ENCODE measurements around the gene AKT1. TPM values are rescaled to one million over a fixed set of nuclear protein-coding genes. Genes with fewer than 3 reads are reported as not detected.
A peak's percentile ranks its signal among the peaks of the same experiment; 100 is the strongest.
"Not testable (repeated sequence)": the region's sequence is repeated elsewhere in the genome, so short reads cannot be mapped to it uniquely, and the experiment has no call there.

Gene AKT1
- total RNA-seq, 1 donor from 2014 or later, result 143 TPM

- intact Hi-C loops (cut with micrococcal nuclease), result no loop called here
- no peak for DNase-seq
- Mint-ChIP-seq H3K27me3 (peaks cover 27% of the 10 kb centered on the region), H3K36me3 (ENCODE audit: low read depth) (peaks cover 7% of the 10 kb centered on the region), H3K4me1 (peaks cover 11% of the 10 kb centered on the region), H3K9me3 (peaks cover 15% of the 10 kb centered on the region), H3K27ac (peak overlapping the region; percentile 42), H3K4me3 (peak overlapping the region; percentile 90)
Measured at GRCh38 chr14:104824353-104824997, 28.9 kb upstream of the AKT1 start.

DNA sequence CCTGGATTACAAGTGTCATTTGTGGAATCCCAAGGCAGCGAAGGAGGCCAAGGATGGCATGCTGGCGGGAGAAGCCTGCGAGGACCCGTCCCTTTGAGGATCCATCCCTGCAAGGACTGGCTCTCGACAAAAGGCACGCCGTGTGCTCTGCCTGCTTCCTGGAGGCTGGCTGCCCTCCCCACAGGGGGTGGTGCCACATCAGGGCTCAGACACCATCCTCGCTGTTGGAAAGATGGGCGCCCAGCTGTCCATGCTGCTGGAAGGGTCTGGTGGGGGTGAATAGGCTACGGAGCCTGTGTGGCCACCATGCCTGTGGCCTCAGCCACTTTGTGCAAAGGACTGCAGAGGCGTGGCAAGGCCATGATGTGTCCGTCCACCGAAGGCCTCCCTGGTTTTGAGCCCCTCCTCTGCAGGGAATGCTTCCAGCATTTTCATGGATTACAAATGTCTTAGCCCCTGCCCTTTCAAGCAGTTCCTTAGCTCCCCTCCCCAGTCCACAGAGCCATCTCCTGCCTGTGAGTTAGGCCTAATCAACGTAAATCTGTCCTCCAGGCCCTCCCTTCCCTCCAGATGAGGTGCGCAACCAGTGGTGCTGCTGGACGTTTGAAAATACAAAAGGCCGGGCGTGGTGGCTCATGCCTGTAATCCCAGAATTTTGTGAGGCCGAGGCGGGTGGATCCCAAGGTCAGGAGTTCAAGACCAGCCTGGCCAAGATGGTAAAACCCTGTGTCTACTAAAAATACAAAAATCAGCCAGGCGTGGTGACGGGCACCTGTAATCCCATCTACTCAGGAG is 27.5 kb upstream of the AKT1 start:
- Mint-ChIP-seq H3K9me3 (peaks cover 15% of the 10 kb centered on the region), H3K36me3 (ENCODE audit: low read depth) (peaks cover 11% of the 10 kb centered on the region), H3K27me3 (peaks cover 27% of the 10 kb centered on the region), H3K4me3 (no peak overlapping the region), H3K4me1 (peaks cover 11% of the 10 kb centered on the region), H3K27ac (no peak overlapping the region)
- intact Hi-C loops (cut with micrococcal nuclease), result no loop called here
- peak; percentile 52 for DNase-seq

GRCh38 chr14:104821971-104822608 is 26.5 kb upstream of the AKT1 start:
- intact Hi-C loops (cut with micrococcal nuclease), result no loop called here
- peaks cover 10% of the 10 kb centered on the region for H3K4me1 Mint-ChIP-seq
- no peak overlapping the region for H3K4me3 Mint-ChIP-seq
- DNase-seq, result no peak
- H3K27me3 Mint-ChIP-seq, result peaks cover 21% of the 10 kb centered on the region
- peaks cover 11% of the 10 kb centered on the region for H3K36me3 Mint-ChIP-seq (ENCODE audit: low read depth)
- no peak overlapping the region for H3K27ac Mint-ChIP-seq
- H3K9me3 Mint-ChIP-seq, result peaks cover 15% of the 10 kb centered on the region

GRCh38 chr14:104821229-104821945 is 25.8 kb upstream of the AKT1 start:
- H3K27me3 Mint-ChIP-seq, result peaks cover 18% of the 10 kb centered on the region
- peaks cover 11% of the 10 kb centered on the region for H3K36me3 Mint-ChIP-seq (ENCODE audit: low read depth)
- H3K4me3 Mint-ChIP-seq, result no peak overlapping the region
- peak; percentile 54 for DNase-seq
- H3K9me3 Mint-ChIP-seq, result peaks cover 15% of the 10 kb centered on the region
- H3K27ac Mint-ChIP-seq, result no peak overlapping the region
- intact Hi-C loops (cut with micrococcal nuclease), result no loop called here
- H3K4me1 Mint-ChIP-seq, result peaks cover 11% of the 10 kb centered on the region

DNA sequence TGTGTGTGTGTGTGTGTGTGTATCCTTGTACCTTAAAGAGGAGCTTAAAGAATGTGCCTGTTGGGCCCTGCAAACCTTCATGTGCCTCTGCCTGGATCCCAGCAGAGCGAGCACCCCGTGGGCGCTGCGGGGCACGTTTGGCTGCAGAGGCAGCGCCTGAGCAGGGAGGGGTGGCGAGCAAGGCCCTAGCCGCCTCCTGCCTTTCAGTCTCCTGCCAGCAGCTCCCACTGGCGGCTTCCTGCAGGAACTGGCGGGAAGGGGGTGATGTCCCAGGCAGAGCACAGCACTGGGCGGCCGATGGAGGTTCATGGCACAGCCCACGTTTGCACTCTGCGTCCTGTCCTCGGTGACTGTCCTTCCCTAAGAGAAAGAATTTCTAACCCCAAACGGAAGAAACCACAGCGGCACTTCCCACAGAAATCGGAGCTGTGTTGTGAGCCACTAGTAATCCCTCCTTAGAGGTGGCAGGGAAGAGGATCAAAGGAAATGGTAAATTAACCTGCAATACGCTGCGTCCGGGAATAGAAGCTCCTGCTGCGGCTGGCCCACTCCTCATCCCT is 25.2 kb upstream of the AKT1 start:
- no peak overlapping the region for H3K4me3 Mint-ChIP-seq
- intact Hi-C loops (cut with micrococcal nuclease), result no loop called here
- H3K9me3 Mint-ChIP-seq, result peaks cover 15% of the 10 kb centered on the region
- peaks cover 8% of the 10 kb centered on the region for H3K4me1 Mint-ChIP-seq
- peaks cover 17% of the 10 kb centered on the region for H3K27me3 Mint-ChIP-seq
- DNase-seq, result peak; percentile 48
- H3K27ac Mint-ChIP-seq, result no peak overlapping the region
- peaks cover 12% of the 10 kb centered on the region for H3K36me3 Mint-ChIP-seq (ENCODE audit: low read depth)

GRCh38 chr14:104819361-104819781 is 23.8 kb upstream of the AKT1 start:
- peak; percentile 55 for DNase-seq
- peaks cover 10% of the 10 kb centered on the region for H3K36me3 Mint-ChIP-seq (ENCODE audit: low read depth)
- H3K9me3 Mint-ChIP-seq, result peaks cover 8% of the 10 kb centered on the region
- H3K4me1 Mint-ChIP-seq, result peaks cover 6% of the 10 kb centered on the region
- no peak overlapping the region for H3K4me3 Mint-ChIP-seq
- no peak overlapping the region for H3K27ac Mint-ChIP-seq
- peaks cover 5% of the 10 kb centered on the region for H3K27me3 Mint-ChIP-seq
- intact Hi-C loops (cut with micrococcal nuclease), result no loop called here

DNA sequence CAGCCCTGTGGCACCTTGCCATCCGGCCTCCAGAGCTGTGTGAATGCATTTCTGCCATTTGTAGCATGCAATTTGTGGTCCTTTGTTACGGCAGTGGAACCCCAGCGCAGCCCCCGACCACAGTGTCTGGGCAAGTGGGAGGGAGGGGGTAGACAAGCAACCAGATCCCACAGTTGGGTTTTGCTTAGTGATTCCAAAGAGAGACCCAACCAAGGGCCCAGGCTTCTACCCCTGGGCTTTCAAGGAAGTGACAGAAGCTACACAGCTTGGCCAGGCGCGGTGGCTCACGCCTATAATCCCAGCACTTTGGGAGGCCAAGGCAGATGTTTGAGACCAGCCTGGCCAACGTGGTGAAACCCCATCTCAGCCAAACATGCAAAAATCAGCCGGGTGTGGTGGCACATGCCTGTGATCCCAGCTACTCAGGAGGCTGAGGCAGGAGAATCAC is 23.2 kb upstream of the AKT1 start:
- intact Hi-C loops (cut with micrococcal nuclease), result no loop called here
- peak; percentile 56 for DNase-seq
- peaks cover 2% of the 10 kb centered on the region for H3K9me3 Mint-ChIP-seq
- H3K36me3 Mint-ChIP-seq (ENCODE audit: low read depth), result peaks cover 8% of the 10 kb centered on the region
- H3K4me1 Mint-ChIP-seq, result peaks cover 12% of the 10 kb centered on the region
- H3K4me3 Mint-ChIP-seq, result no peak overlapping the region
- no peak overlapping the region for H3K27ac Mint-ChIP-seq
- H3K27me3 Mint-ChIP-seq, result no peaks in the 10 kb centered on the region

GRCh38 chr14:104817930-104818713 is 22.6 kb upstream of the AKT1 start:
- Mint-ChIP-seq H3K36me3 (ENCODE audit: low read depth) (peaks cover 8% of the 10 kb centered on the region), H3K27ac (no peak overlapping the region), H3K9me3 (no peaks in the 10 kb centered on the region), H3K4me1 (peaks cover 12% of the 10 kb centered on the region), H3K27me3 (no peaks in the 10 kb centered on the region), H3K4me3 (no peak overlapping the region)
- peak; percentile 56 for DNase-seq
- intact Hi-C loops (cut with micrococcal nuclease), result no loop called here

GRCh38 chr14:104816616-104816884 is 21.0 kb upstream of the AKT1 start:
- H3K9me3 Mint-ChIP-seq, result no peaks in the 10 kb centered on the region
- peaks cover 10% of the 10 kb centered on the region for H3K36me3 Mint-ChIP-seq (ENCODE audit: low read depth)
- DNase-seq, result no peak
- no peaks in the 10 kb centered on the region for H3K27me3 Mint-ChIP-seq
- peak overlapping the region; percentile 96 for H3K4me3 Mint-ChIP-seq
- H3K27ac Mint-ChIP-seq, result peak overlapping the region; percentile 95
- intact Hi-C loops (cut with micrococcal nuclease), result no loop called here
- H3K4me1 Mint-ChIP-seq, result peaks cover 12% of the 10 kb centered on the region

DNA sequence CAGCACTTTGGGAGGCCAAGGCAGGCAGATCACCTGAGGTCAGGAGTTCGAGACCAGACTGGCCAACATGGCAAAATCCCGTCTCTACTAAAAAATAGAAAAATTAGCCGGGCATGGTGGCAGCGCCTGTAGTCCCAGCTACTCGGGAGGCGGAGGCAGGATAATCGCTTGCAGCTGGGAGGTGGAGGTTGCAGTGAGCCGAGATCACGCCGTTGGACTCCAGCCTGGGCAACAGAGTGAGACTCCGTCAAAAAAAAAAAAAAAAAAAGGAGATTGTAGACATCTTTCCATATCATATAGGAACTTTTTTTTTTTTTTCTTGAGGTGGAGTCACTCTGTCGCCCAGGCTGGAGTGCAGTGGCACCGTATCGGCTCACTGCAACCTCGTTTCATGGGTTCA is 19.2 kb upstream of the AKT1 start:
- DNase-seq; H3K27me3 Mint-ChIP-seq; H3K36me3 Mint-ChIP-seq (ENCODE audit: low read depth); H3K9me3 Mint-ChIP-seq; intact Hi-C loops (cut with micrococcal nuclease): not testable (repeated sequence)
- Mint-ChIP-seq H3K4me3 (peak overlapping the region; percentile 96), H3K4me1 (peaks cover 12% of the 10 kb centered on the region), H3K27ac (peak overlapping the region; percentile 95)

- no peak overlapping the region for H3K4me3 Mint-ChIP-seq
- no peaks in the 10 kb centered on the region for H3K27me3 Mint-ChIP-seq
- H3K27ac Mint-ChIP-seq, result no peak overlapping the region
- peaks cover 9% of the 10 kb centered on the region for H3K36me3 Mint-ChIP-seq (ENCODE audit: low read depth)
- H3K4me1 Mint-ChIP-seq, result peaks cover 12% of the 10 kb centered on the region
- no peaks in the 10 kb centered on the region for H3K9me3 Mint-ChIP-seq
- intact Hi-C loops (cut with micrococcal nuclease), result no loop called here
- DNase-seq, result no peak
Measured at GRCh38 chr14:104813286-104813685, 17.7 kb upstream of the AKT1 start.

DNA sequence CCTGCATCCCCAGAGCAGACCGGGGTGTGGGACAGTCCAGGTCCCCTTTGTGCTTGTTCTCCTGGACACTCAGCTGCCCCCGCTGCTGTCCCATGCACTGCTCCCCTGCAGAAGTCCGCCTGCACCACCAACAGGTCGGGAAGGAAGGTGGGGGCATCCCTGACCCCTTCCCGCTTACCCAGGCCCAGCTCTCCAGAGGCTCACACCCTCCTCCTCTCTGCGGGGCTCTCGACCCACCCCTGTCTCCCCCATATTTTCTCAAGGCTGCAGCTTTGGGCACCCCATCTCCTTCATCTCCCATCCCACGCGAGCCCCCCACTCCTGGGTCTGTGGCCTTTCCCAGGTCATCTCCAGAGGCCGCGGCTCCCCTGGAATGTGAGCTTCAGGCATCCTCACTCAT is 14.8 kb upstream of the AKT1 start:
- intact Hi-C loops (cut with micrococcal nuclease), result no loop called here
- Mint-ChIP-seq H3K27ac (no peak overlapping the region), H3K9me3 (peaks cover 6% of the 10 kb centered on the region), H3K36me3 (ENCODE audit: low read depth) (peaks cover 4% of the 10 kb centered on the region), H3K4me1 (peaks cover 10% of the 10 kb centered on the region), H3K27me3 (no peaks in the 10 kb centered on the region), H3K4me3 (no peak overlapping the region)
- no peak for DNase-seq

GRCh38 chr14:104808456-104808855 is 12.9 kb upstream of the AKT1 start:
- peaks cover 4% of the 10 kb centered on the region for H3K36me3 Mint-ChIP-seq (ENCODE audit: low read depth)
- no peak for DNase-seq
- no peaks in the 10 kb centered on the region for H3K27me3 Mint-ChIP-seq
- H3K4me1 Mint-ChIP-seq, result peaks cover 2% of the 10 kb centered on the region
- H3K4me3 Mint-ChIP-seq, result no peak overlapping the region
- H3K27ac Mint-ChIP-seq, result no peak overlapping the region
- H3K9me3 Mint-ChIP-seq, result peaks cover 6% of the 10 kb centered on the region
- intact Hi-C loops (cut with micrococcal nuclease), result no loop called here
